Kasumi-1 (cell line): ENCODE data around the gene NT5C.
"Not testable (repeated sequence)": the region's sequence is repeated elsewhere in the genome, so short reads cannot be mapped to it uniquely, and the experiment has no call there.

ENCODE experiments used
- DNase-seq, 2 experiments: peaks; one replicate each; lab custom pipeline; 2025; lab: John Stamatoyannopoulos, UW

Gene NT5C

GRCh38 chr17:75131278-75132017, at the start of gene NT5C:
Gene NT5C (minus strand): TSS chr17:75131742. CDS start chr17:75131707, 35 bp downstream.
- DNase-seq: peak; percentile 81 to 84

DNA sequence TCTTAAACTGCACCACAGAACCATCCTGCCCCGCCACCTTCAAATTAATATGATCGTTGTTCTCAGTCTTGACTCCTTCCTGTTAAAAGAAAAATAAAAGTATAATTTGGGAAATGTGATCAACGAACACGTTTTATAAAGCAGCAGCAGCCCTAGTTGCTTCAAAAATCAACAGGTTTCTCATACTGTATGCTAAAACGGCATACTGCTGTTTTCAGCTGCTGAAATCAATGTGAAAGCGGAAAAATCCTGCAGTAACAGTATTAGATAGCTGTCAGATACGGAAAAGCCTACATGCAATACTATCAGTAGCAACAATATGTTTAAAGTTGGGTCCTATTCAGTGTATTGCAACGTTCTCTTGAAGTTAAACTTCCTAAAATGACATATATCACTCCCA, 49.6 kb upstream of the NT5C start:
- no peak for DNase-seq

GRCh38 chr17:75178453-75178852, 46.9 kb upstream of the NT5C start:
- no peak for DNase-seq

DNA sequence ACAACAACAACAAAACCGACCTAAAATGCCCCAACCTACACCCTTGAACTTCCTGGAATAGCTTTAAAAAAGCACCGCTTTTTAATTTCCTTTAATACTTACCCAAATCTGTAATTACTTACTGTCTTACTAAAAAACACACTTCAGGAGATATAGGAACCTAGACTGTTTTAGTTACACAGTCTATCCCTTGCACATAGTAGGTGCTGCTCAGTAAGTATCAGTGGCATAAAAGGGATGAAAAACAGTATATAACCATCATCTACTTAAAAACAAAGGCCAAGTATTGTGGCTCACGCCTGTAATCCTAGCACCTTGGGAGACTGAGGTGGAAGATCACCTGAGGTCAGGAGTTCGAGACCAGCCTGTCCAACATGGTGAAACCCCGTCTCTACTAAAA, 45.1 kb upstream of the NT5C start:
- DNase-seq: no peak

DNA sequence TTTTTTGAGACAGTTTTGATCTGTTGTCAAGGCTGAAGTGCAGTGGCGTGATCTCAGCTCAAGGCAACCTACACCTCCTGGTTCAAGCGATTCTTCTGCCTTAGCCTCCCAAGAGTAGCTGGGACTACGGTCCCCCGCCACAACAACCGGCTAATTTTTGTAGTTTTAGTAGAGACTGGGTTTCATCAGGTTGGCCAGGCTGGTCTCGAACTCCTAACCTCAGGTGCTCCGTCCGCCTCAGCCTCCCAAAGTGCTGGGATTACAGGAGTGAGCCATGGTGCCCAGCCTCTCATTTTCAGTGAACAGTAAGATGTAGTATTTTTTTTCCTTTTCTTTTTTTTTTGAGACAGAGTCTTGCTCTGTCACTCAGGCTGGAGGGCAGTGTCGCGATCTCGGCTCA, 43.5 kb upstream of the NT5C start:
- DNase-seq: no peak

GRCh38 chr17:75173526-75173925, 42.0 kb upstream of the NT5C start:
- DNase-seq: no peak

GRCh38 chr17:75168998-75169397, 37.5 kb upstream of the NT5C start:
- no peak for DNase-seq

DNA sequence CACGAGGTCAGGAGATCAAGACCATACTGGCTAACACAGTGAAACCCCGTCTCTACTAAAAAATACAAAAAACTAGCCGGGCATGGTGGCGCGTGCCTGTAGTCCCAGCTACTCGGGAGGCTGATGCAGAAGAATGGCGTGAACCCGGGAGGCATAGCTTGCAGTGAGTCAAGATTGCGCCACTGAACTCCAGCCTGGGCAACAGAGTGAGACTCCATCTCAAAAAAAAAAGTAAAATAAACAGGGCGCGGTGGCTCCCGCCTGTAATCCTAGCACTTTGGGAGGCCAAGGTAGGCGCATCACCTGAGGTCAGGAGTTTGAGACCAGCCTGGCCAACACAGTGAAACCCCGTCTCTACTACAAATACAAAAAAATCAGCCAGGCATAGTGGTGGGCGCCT, 33.1 kb upstream of the NT5C start:
- not testable (repeated sequence) for DNase-seq

GRCh38 chr17:75163074-75163473, 31.5 kb upstream of the NT5C start:
- no peak for DNase-seq

DNA sequence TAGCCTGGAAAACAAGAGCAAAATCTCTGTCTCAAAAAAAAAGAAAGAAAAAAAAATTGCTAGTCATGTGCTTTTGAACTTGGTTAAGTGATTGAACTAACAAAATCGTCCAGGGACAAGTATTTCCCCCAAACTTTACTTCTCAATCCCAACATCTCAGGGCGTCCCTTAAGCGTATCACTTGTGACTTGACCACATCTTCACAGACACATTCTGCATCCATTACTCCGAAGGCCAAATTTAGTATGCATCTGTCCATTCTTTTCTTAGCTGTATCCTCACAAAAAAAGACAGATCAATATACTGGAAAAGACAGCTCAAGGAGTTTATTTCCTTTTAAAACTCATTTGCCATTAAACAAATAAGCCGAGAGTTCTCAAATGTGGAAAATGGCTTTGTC, 28.7 kb upstream of the NT5C start:
- no peak for DNase-seq

GRCh38 chr17:75159196-75160031, 27.9 kb upstream of the NT5C start:
- no peak for DNase-seq

DNA sequence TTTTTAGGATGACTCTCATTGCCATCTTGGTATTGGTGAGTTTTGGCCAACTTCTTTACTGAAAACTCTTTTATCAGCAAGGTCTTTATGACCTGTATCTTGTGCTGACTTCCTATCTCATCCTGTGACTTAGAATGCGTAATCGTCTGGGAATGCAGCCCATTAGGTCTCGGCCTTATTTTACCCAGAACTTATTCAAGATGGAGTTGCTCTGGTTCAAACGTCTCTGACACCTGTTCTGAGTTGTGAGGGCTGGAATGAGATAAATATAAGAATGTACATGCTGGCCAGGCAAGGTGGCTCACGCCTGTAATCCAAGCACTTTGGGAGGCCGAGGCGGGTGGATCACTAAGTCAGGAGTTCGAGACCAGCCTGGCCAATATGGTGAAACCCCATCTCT, 26.9 kb upstream of the NT5C start:
- not testable (repeated sequence) for DNase-seq

GRCh38 chr17:75155191-75155601, 23.7 kb upstream of the NT5C start:
- no peak for DNase-seq

DNA sequence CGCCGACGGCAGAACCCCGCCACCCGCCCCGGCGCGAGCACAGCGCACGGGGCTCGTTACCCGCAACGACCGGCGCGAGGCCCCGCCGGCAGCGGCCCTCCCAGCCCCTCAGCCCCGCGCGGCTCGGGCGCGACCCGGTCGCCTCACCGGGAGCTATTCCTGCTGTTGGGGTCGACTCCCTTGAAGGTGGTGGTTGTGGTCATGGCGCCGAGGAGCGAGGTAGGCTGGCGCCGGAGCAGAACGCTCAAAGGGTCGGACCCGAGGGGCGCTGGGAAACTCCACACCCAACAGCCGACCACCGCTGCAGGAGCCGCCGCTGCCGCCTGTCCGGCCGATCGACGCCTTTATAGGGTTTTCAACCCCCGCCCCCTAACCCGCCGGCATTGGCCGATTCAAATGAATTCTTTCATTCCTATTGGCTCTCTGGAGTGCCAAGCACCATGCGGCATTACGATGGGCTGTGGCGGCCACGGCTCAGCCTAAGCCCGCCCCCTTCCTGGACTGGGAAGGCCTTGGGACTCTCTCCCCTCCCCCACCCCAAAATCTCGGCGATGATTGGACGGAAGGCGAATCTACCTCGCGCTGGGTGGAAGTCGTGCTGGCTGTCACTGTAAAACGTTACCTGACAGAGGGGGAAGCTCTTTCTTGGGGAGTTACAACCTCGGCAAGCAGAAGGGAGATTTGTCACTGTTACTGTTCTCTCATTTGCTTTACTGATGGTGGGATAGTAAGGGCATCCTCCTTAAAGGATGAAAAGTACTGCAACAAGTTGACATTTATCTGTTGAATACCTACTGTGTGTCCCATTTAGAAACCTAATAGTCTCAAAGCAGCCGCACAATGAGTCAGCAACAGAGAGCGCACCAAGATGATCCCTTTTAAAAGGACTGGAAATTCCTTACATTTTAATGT, 22.9 kb upstream of the NT5C start, which contains the start of gene JPT1:
JPT1 (minus strand) TSS at position 318 of the 912 bp plus-strand sequence; CDS start at position 203, 115 bp downstream.
- peak; percentile 99 for DNase-seq

GRCh38 chr17:75153780-75154194, 22.2 kb upstream of the NT5C start:
- DNase-seq: peak; percentile 26 to 47

DNA sequence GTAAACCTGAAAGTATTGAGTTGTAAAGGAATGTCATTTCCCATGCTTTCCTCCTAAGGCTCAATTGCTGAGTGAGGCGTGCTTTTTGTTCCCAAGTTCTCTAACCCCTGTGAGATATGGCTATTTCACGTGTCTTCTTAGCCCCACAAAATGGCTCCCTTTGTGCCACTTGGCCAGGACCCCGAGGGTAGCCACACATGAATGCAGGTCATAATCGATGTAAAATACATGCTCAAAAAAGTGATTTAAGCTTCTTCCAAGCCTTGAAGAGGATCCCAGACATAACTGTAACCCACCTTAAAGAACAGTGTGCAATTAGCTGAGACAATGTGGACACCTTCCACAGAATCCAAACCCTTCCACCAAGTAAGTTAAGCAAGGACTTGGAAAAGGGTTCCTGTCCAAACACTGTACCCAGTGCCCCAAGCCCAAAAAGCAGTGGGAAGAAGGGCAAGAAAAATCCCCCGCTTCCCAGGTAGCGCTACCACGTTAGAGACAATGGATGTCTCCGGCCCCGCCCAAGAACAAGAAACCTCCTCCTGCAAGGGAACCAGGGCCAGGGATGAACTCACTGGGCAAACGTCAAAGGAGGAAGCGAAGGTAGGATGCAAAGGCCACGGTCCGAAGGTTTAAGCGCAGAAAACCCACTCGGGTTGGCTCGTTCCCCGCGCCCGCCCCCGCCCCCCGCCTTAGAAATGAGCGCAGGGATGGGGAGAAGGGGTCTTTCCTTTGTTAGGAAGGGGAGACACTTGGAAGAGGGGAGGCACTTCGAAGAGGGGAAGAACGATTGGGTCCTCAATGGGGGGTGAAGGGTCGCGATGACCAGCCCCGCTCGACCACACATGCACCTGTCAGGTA, 21.6 kb upstream of the NT5C start:
- peak; percentile 61 to 65 for DNase-seq

DNA sequence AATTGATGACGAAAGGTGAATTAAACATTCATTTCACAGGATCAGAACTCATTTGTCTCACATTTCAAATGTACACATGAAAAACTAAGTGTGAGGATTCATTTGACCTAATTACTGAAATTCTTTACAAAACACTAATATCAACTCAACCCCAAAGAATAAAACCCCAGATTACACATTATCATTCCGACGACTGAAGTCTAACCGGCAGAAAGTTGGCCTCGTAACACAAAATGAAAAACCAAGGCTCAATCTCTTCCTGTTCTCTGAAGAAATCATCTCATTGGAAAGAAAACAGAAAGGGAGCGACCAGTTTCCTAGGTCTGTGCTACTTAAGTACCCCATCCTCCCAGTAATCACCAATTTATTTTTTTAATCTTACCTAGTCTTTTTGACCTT, 21.0 kb upstream of the NT5C start:
- DNase-seq: no peak

GRCh38 chr17:75151930-75152329, 20.4 kb upstream of the NT5C start:
- peak in 1 of 2 experiments; percentile 25 for DNase-seq

GRCh38 chr17:75147878-75148546, 16.5 kb upstream of the NT5C start:
- no peak for DNase-seq

DNA sequence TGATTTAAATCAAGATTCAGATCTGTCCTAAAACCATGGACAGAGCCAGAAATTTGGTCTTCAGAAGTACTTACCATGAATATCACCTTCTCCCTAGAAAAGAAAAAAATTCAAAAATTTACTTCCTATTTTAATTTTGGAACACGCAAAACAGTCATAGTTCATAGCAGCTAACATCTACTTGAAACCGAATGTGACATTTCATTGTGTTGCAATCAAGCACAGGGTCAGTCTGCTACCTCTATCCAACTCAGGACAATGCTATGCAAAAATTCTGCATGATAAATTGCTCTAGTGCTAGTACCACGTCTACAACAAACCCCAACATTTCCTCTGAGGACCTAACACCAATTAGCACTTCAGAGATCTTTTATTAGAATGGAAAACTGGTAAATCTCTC, 15.1 kb upstream of the NT5C start:
- no peak for DNase-seq
